WTC11 (cell line): ENCODE results near the gene PRSS16. TPM values are rescaled to one million over a fixed set of nuclear protein-coding genes. Genes with fewer than 3 reads are reported as not detected.

Experiments used
- ATAC-seq: fragments of 200-7000 bp; cut with Tn5 transposase; 2 replicates; pipeline ENCODE4 v1.10.0; 2021; ENCODE audit warnings: mild to moderate bottlenecking, moderate library complexity
- CTCF ChIA-PET: fragments of 300-600 bp; sonication (Branson Sonifier 250); formaldehyde crosslinking; loops from one replicate; lab custom pipeline; 2021; ENCODE audit warnings: antibody characterized with exemption; lab: Charles Lee
- POLR2A ChIA-PET: fragments of 350-600 bp; sonication (Branson Sonifier 250); formaldehyde crosslinking; loops from one replicate; lab custom pipeline; 2021; ENCODE audit warnings: antibody characterized with exemption; lab: Charles Lee
- DNase-seq: peaks from one replicate; pipeline ENCODE4 v3.0.0; 2021; ENCODE audit warnings: low spot score
- H3K27ac Mint-ChIP-seq: 2 replicates; pipeline ENCODE4 v1.8.0; 2021; ENCODE audit warnings: mixed read lengths
- H3K27me3 Mint-ChIP-seq: 2 replicates; pipeline ENCODE4 v1.8.0; 2021; ENCODE audit warnings: low read depth, mild to moderate bottlenecking, moderate library complexity, mixed read lengths
- H3K36me3 Mint-ChIP-seq: 2 replicates; pipeline ENCODE4 v1.8.0; 2021; ENCODE audit warnings: mixed read lengths
- H3K4me1 Mint-ChIP-seq: 2 replicates; pipeline ENCODE4 v1.8.0; 2022; ENCODE audit warnings: mixed read lengths
- H3K4me3 Mint-ChIP-seq: 2 replicates; pipeline ENCODE4 v1.8.0; 2021; ENCODE audit warnings: mild to moderate bottlenecking, moderate library complexity, mixed read lengths
- H3K9me3 Mint-ChIP-seq: 2 replicates; pipeline ENCODE4 v1.8.0; 2021; ENCODE audit warnings: mixed read lengths
- CREB1 ChIP-seq: sonication (generic); formaldehyde crosslinking; IDR thresholded peaks from 2 replicates; pipeline ENCODE4 v1.8.0; 2023; ENCODE audit warnings: mild to moderate bottlenecking, missing genetic modification reagents
- FOXP1 ChIP-seq: sonication (generic); formaldehyde crosslinking; IDR thresholded peaks from 2 replicates; pipeline ENCODE4 v1.8.0; 2022; ENCODE audit warnings: missing genetic modification reagents, mild to moderate bottlenecking, moderate library complexity, borderline replicate concordance
- GABPB1 ChIP-seq: sonication (generic); formaldehyde crosslinking; IDR thresholded peaks from 2 replicates; pipeline ENCODE4 v1.8.1; 2023; ENCODE audit warnings: mild to moderate bottlenecking, missing genetic modification reagents
- NFE2L1 ChIP-seq: sonication (generic); formaldehyde crosslinking; IDR thresholded peaks from 2 replicates; pipeline ENCODE4 v1.8.1; 2023; ENCODE audit warnings: missing genetic modification reagents
- NFYB ChIP-seq: sonication (generic); formaldehyde crosslinking; conservative IDR thresholded peaks from 2 replicates; pipeline ENCODE4 v1.8.0; 2022; ENCODE audit warnings: low read depth, missing genetic modification reagents
- NR2C2 ChIP-seq: sonication (generic); formaldehyde crosslinking; IDR thresholded peaks from 2 replicates; pipeline ENCODE4 v1.8.0; 2022; ENCODE audit warnings: mild to moderate bottlenecking, missing genetic modification reagents
- NR3C1 ChIP-seq: sonication (generic); formaldehyde crosslinking; conservative IDR thresholded peaks from 2 replicates; pipeline ENCODE4 v1.8.1; 2023; ENCODE audit warnings: low read depth, mild to moderate bottlenecking, missing genetic modification reagents
- TCF7 ChIP-seq: sonication (generic); formaldehyde crosslinking; IDR thresholded peaks from 2 replicates; pipeline ENCODE4 v1.8.0; 2022; ENCODE audit warnings: mild to moderate bottlenecking, low read depth, missing genetic modification reagents, moderate library complexity
- ZNF219 ChIP-seq: sonication (generic); formaldehyde crosslinking; IDR thresholded peaks from 2 replicates; pipeline ENCODE4 v1.8.0; 2023; ENCODE audit warnings: missing genetic modification reagents, mild to moderate bottlenecking, borderline replicate concordance
- ZNF263 ChIP-seq: sonication (generic); formaldehyde crosslinking; IDR thresholded peaks from 2 replicates; pipeline ENCODE4 v1.8.1; 2022; ENCODE audit warnings: low read depth, mild to moderate bottlenecking, moderate library complexity, missing genetic modification reagents
- ZNF317 ChIP-seq: sonication (generic); formaldehyde crosslinking; IDR thresholded peaks from 2 replicates; pipeline ENCODE4 v1.8.1; 2023; ENCODE audit warnings: low read depth, mild to moderate bottlenecking, moderate library complexity, missing genetic modification reagents, borderline replicate concordance
- ZNF416 ChIP-seq: fragments of 250-450 bp; sonication (Bioruptor Pico); IDR thresholded peaks from 2 replicates; pipeline ENCODE4 v1.9.0; 2021; ENCODE audit warnings: mild to moderate bottlenecking, inconsistent platforms
- total RNA-seq: library from RNA; stranded (reverse); gene quantifications from 3 replicates; pipeline ENCODE4 v1.2.3, GENCODE V29; 2021
- TF ChIP-seq, protein P1 (sequence below): sonication (generic); formaldehyde crosslinking; IDR thresholded peaks from 2 replicates; pipeline ENCODE4 v1.8.1; 2022; ENCODE audit warnings: missing genetic modification reagents, borderline replicate concordance
- TF ChIP-seq, protein P2 (sequence below): fragments of 250-450 bp; sonication (Bioruptor Pico); IDR thresholded peaks from 2 replicates; pipeline ENCODE4 v1.8.0; 2021; ENCODE audit warnings: mild to moderate bottlenecking
- TF ChIP-seq, protein P3 (sequence below): sonication (generic); formaldehyde crosslinking; IDR thresholded peaks from 2 replicates; pipeline ENCODE4 v1.8.1; 2023; ENCODE audit warnings: mild to moderate bottlenecking, missing genetic modification reagents, moderate library complexity
- TF ChIP-seq, protein P4 (sequence below): sonication (generic); formaldehyde crosslinking; IDR thresholded peaks from 2 replicates; pipeline ENCODE4 v1.8.1; 2023; ENCODE audit warnings: mild to moderate bottlenecking, missing genetic modification reagents, moderate library complexity
- TF ChIP-seq, protein P5 (sequence below): sonication (generic); formaldehyde crosslinking; conservative IDR thresholded peaks from 2 replicates; pipeline ENCODE4 v1.8.1; 2022; ENCODE audit warnings: mild to moderate bottlenecking, missing genetic modification reagents
- TF ChIP-seq, protein P6 (sequence below): sonication (generic); formaldehyde crosslinking; IDR thresholded peaks from 2 replicates; pipeline ENCODE4 v1.8.0; 2022; ENCODE audit warnings: mild to moderate bottlenecking, missing genetic modification reagents
- TF ChIP-seq, protein P7 (sequence below): sonication (generic); formaldehyde crosslinking; IDR thresholded peaks from 2 replicates; pipeline ENCODE4 v1.8.1; 2022; ENCODE audit warnings: low read depth, mild to moderate bottlenecking, moderate library complexity, missing genetic modification reagents, borderline replicate concordance
- TF ChIP-seq, protein P8 (sequence below): sonication (generic); formaldehyde crosslinking; IDR thresholded peaks from 2 replicates; pipeline ENCODE4 v1.8.0; 2022; ENCODE audit warnings: mild to moderate bottlenecking, missing genetic modification reagents

PRSS16 gene
- total RNA-seq, 1 experiment from 2014 or later: 18.5 TPM

DNA sequence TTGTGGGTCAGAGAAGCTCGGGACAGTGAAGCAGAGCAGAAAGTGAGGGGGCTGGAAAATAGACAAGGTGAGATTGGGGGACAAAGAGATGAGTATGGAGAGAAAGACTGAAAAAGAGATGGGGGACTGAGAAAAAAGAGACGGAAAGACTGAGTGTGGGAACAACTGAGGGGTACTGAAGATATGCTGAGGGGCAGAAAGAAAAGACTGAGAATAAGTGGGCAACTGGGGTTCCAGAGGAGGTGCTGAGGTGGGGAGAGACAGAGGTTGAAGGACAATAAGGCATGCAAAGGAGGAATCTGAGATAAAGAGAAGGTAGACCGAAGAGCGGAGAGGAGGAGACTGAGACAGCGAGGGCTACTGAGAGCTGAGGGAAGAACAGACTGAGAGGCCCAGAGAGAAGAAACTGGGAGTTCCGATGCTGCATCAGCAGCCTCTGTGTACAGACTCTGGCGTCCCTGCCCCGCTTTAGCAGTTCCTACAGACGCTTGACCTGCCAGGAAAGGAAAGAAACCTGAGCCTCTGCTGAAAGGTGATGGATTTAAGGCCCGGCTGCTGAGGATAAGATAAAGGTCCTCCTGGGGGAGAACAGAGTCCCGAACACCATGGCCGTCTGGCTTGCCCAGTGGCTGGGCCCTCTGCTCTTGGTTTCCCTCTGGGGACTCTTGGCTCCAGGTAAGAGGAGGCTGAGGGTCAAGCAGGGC is at the start of gene PRSS16 (continued):
- TF ChIP-seq, protein P1, sequence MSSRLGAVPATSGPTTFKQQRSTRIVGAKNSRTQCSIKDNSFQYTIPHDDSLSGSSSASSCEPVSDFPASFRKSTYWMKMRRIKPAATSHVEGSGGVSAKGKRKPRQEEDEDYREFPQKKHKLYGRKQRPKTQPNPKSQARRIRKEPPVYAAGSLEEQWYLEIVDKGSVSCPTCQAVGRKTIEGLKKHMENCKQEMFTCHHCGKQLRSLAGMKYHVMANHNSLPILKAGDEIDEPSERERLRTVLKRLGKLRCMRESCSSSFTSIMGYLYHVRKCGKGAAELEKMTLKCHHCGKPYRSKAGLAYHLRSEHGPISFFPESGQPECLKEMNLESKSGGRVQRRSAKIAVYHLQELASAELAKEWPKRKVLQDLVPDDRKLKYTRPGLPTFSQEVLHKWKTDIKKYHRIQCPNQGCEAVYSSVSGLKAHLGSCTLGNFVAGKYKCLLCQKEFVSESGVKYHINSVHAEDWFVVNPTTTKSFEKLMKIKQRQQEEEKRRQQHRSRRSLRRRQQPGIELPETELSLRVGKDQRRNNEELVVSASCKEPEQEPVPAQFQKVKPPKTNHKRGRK: no peak
- TF ChIP-seq GABPB1 (CRISPR knock-in tag) (no peak), ZNF317 (CRISPR knock-in tag) (no peak), FOXP1 (CRISPR knock-in tag) (no peak), ZNF416 (CRISPR knock-in tag) (no peak), TCF7 (CRISPR knock-in tag) (no peak)
- TF ChIP-seq, protein P2, sequence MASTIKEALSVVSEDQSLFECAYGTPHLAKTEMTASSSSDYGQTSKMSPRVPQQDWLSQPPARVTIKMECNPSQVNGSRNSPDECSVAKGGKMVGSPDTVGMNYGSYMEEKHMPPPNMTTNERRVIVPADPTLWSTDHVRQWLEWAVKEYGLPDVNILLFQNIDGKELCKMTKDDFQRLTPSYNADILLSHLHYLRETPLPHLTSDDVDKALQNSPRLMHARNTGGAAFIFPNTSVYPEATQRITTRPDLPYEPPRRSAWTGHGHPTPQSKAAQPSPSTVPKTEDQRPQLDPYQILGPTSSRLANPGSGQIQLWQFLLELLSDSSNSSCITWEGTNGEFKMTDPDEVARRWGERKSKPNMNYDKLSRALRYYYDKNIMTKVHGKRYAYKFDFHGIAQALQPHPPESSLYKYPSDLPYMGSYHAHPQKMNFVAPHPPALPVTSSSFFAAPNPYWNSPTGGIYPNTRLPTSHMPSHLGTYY (CRISPR knock-in tag): no peak
- TF ChIP-seq, protein P3, sequence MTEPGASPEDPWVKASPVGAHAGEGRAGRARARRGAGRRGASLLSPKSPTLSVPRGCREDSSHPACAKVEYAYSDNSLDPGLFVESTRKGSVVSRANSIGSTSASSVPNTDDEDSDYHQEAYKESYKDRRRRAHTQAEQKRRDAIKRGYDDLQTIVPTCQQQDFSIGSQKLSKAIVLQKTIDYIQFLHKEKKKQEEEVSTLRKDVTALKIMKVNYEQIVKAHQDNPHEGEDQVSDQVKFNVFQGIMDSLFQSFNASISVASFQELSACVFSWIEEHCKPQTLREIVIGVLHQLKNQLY (CRISPR knock-in tag): no peak

DNA sequence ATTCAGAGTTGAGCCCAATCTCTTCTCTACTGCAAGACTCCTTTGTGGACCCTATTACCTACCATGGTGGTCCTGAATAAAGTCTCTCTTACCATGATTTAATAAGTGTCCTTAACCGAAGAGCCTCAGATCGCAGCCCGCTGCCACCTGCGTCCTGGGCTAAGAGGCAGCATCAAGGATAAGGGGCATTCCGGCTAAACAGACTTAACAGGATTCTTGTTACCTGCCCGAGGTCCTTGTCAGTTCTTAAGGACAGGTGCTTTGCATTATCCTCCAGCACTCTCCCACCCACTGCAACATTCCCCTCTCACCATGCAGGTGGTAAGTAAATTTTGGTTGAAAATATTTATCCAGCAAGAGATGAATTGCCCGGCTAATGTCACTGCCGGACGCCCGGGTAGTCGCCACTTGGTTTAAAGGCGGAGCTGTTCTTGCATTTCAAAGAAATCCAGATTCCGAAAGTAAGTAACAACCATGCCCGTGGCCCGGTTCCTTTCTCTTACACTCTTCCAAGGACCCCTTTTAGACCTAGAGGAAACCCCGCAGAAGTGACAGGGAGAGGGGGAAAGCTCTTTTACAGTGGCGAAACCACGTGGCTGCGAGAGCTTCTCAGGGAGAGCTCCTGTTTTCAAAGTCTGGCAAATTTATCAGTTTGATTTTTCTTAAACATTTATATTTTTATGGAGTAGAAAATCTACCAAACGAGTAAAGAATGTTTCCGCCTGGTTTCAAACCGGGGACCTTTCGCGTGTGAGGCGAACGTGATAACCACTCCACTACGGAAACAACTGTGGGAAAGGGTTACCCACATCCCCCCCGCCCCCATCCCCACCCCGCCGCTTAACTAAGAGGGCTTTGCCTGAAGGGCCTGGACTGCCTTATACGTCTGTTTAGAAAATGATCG is 41.9 kb upstream of the PRSS16 start:
- Mint-ChIP-seq H3K4me1 (peaks cover 26% of the 10 kb centered on the region), H3K27ac (no peak overlapping the region), H3K27me3 (peaks cover 12% of the 10 kb centered on the region), H3K36me3 (no peaks in the 10 kb centered on the region), H3K4me3 (peak overlapping the region; percentile 77), H3K9me3 (no peaks in the 10 kb centered on the region)
- ChIA-PET CTCF (interaction anchor here (1.1 to 1.6 kb wide), 5 partner anchors 9 to 590 kb away, joined by 3 to 7 read pairs (median 3); no protein-coding TSS in a partner anchor), POLR2A (interaction anchor here (0.6 kb wide), 1 partner anchor 71 kb away, joined by 3 read pairs; no protein-coding TSS in a partner anchor)
- ATAC-seq: peak; percentile 65
- peak; percentile 20 for DNase-seq
- TF ChIP-seq NFE2L1 (no peak), NFYB (CRISPR knock-in tag) (no peak), CREB1 (CRISPR knock-in tag) (no peak), FOXP1 (CRISPR knock-in tag) (no peak), ZNF219 (CRISPR knock-in tag) (no peak), NR3C1 (no peak), NR2C2 (CRISPR knock-in tag) (no peak), ZNF263 (CRISPR knock-in tag) (no peak)
- TF ChIP-seq, protein P4, sequence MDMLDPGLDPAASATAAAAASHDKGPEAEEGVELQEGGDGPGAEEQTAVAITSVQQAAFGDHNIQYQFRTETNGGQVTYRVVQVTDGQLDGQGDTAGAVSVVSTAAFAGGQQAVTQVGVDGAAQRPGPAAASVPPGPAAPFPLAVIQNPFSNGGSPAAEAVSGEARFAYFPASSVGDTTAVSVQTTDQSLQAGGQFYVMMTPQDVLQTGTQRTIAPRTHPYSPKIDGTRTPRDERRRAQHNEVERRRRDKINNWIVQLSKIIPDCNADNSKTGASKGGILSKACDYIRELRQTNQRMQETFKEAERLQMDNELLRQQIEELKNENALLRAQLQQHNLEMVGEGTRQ: 0 out of 2 replicates have a peak, but pooled peaks have one; percentile 13
- TF ChIP-seq, protein P1: no peak
- TF ChIP-seq, protein P5, sequence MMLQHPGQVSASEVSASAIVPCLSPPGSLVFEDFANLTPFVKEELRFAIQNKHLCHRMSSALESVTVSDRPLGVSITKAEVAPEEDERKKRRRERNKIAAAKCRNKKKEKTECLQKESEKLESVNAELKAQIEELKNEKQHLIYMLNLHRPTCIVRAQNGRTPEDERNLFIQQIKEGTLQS (CRISPR knock-in tag): no peak
- TF ChIP-seq, protein P6, sequence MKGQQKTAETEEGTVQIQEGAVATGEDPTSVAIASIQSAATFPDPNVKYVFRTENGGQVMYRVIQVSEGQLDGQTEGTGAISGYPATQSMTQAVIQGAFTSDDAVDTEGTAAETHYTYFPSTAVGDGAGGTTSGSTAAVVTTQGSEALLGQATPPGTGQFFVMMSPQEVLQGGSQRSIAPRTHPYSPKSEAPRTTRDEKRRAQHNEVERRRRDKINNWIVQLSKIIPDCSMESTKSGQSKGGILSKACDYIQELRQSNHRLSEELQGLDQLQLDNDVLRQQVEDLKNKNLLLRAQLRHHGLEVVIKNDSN (CRISPR knock-in tag): 0 out of 2 replicates have a peak, but pooled peaks have one; percentile 16
- TF ChIP-seq, protein P7, sequence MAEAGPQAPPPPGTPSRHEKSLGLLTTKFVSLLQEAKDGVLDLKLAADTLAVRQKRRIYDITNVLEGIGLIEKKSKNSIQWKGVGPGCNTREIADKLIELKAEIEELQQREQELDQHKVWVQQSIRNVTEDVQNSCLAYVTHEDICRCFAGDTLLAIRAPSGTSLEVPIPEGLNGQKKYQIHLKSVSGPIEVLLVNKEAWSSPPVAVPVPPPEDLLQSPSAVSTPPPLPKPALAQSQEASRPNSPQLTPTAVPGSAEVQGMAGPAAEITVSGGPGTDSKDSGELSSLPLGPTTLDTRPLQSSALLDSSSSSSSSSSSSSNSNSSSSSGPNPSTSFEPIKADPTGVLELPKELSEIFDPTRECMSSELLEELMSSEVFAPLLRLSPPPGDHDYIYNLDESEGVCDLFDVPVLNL (CRISPR knock-in tag): no peak
- TF ChIP-seq, protein P8, sequence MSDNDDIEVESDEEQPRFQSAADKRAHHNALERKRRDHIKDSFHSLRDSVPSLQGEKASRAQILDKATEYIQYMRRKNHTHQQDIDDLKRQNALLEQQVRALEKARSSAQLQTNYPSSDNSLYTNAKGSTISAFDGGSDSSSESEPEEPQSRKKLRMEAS (CRISPR knock-in tag): no peak
- TF ChIP-seq, all 79 proteins: peak for 2
